ENCODE measurements around the gene PLA2G4D. TPM values are rescaled to one million over a fixed set of nuclear protein-coding genes. Genes with fewer than 3 reads are reported as not detected.

Gene PLA2G4D
- total RNA-seq, 2 donors from 2014 or later, result not detected

DNA sequence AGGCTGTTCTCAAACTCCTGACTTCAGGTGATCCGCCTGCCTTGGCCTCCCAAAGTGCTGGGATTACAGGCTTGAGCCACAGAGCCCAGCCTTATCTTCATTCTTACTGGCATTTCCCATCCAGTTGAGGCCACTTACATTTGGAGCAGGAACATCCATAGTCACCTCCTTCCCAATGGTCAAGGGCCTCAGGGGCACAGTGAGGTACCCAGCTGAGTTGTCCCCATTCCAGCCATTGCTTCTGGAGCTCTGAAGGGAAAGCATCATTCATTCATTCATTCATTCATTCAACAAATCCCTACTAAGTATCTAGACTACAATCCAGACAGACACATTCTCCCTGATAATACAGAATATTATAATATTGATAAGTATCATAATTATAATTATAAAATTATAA is 12.2 kb downstream of the PLA2G4D start:
- no peak for ATAC-seq
- intact Hi-C loops (cut with DNase I), result no loop called here
- DNase-seq, result no peak

GRCh38 chr15:42080919-42081830 is 13.2 kb downstream of the PLA2G4D start:
- DNase-seq, result no peak
- intact Hi-C loops (cut with DNase I), result no loop called here
- no peak for ATAC-seq

- intact Hi-C loops (cut with DNase I), result no loop called here
- DNase-seq, result no peak
- ATAC-seq, result peak in 1 of 2 donors; percentile 51
Measured at GRCh38 chr15:42080186-42080918, 14.0 kb downstream of the PLA2G4D start.

DNA sequence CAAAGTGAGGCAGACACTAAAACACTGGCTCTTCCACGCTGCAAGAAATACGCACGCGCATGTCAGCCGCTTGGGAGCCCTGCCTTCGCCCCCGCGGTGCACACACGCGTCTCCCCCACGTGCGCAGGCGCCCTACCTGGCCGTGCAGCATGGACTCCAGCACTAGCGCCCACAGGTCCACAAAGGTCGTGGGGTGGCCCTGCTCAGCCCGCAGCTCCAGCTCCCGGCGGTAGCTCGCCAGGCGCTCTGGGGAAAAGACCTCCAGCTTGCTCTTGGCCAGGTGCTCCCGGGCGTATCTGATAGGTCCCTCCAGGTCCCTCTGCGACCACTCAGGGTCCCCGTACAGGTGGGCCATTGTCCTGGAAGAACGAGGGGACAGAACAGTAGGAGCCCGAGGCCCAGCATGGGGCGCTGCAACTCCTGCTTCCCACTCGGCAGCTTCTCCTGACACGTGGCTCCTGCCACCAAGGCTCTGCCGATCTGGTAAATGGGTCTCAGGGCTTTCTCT is 14.9 kb downstream of the PLA2G4D start:
- intact Hi-C loops (cut with DNase I), result no loop called here
- ATAC-seq (no peak), DNase-seq (no peak)

DNA sequence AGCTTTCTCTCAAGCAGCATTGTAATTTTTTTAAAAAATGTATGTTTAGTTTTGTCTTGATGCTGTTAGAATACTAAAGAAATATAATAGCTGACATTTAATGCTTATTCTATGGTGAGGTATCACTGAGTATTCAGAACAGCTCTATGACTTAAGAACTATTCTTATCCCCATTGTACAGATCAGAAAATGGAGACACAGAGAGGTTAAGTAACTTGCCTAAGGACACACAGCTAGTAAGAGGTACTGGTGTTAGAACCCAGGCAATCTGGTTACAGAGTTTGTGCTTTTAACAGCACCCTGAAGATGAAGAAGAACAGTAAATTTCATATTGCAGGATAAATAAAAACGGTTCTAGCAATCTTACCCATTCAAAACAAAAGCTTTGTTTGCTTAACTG is 15.5 kb downstream of the PLA2G4D start:
- ATAC-seq (no peak), DNase-seq (no peak)
- intact Hi-C loops (cut with DNase I), result no loop called here

DNA sequence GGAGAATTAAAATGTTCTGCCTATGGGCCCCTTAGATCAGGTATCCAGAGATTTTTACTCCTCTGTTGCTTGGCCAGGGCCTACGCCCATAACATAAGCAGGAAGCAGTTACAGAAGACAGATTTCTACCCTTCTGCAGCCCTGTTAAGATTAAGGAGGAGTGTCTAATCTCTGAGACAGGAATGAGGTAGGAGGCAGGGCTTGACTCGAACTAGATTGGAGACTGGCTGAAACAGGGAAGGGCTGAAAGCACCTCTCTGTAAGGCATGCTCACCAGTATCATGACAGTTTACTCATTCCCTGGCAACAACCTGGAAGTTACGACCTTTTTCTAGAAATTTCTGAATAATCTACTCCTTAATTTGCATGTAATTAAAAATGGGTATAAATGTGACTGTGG is 16.7 kb downstream of the PLA2G4D start:
- ATAC-seq (peak; percentile 15 to 54), DNase-seq (no peak)
- intact Hi-C loops (cut with DNase I), result no loop called here

GRCh38 chr15:42073418-42073817 is 20.9 kb downstream of the PLA2G4D start:
- ATAC-seq (no peak), DNase-seq (no peak)
- intact Hi-C loops (cut with DNase I), result no loop called here

DNA sequence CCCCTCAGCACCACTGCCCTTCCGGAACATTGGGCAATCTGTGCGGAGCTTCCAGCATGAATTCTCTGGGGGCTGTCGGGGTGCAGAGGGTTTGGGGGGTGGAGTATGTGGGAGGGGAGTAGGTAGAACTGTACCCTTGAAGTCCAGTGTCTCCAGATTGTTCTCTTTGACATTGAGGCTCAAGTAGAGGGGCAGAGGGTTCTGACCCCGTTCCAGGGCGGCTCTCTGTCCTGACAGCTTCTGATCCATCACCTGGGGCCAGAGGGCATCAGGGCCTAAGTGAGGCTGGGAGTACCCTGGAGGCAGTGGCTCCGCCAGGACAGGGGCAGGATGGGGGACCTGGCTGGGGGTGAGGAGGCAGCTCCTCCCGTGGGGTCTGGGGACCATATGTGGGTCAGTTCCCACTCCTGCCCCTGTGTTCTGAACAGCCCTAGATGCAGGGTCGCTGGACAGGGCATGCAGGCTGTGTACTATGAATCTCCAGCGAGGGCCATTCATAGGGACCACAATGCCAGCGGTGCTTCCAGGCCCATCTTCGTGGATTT is 22.1 kb downstream of the PLA2G4D start:
- intact Hi-C loops (cut with DNase I), result no loop called here
- ATAC-seq (no peak), DNase-seq (no peak)

DNA sequence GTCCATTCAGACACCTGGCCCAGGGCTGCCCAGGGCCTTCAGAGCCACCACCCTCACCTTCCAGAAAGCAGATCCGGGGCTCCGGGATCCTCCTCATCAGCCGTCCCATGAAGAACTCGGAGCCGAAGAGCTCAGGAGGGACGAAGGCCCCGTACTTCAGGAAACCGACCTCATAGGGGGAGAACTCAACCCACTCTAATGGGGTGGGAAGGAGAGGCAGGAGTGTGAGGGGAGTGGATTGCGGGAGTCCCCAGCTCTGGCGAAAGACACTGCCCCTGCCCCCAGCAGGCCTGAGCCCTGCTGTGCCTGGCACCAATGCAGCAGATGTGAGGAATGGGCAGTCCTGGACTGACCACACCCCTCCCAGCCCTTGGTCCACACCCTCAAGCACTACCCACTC is 22.6 kb downstream of the PLA2G4D start:
- intact Hi-C loops (cut with DNase I), result no loop called here
- DNase-seq (no peak), ATAC-seq (no peak)

GRCh38 chr15:42070976-42071350 is 23.4 kb downstream of the PLA2G4D start:
- DNase-seq, result no peak
- intact Hi-C loops (cut with DNase I), result no loop called here
- ATAC-seq, result no peak

GRCh38 chr15:42070279-42070975 is 23.9 kb downstream of the PLA2G4D start:
- no peak for DNase-seq
- ATAC-seq, result no peak
- intact Hi-C loops (cut with DNase I), result no loop called here

- DNase-seq (no peak), ATAC-seq (no peak)
- intact Hi-C loops (cut with DNase I), result loop anchor here (5.0 kb wide), 1 partner anchor 68 kb away; no protein-coding TSS in a partner anchor
Measured at GRCh38 chr15:42069496-42070278, 24.7 kb downstream of the PLA2G4D start.

DNA sequence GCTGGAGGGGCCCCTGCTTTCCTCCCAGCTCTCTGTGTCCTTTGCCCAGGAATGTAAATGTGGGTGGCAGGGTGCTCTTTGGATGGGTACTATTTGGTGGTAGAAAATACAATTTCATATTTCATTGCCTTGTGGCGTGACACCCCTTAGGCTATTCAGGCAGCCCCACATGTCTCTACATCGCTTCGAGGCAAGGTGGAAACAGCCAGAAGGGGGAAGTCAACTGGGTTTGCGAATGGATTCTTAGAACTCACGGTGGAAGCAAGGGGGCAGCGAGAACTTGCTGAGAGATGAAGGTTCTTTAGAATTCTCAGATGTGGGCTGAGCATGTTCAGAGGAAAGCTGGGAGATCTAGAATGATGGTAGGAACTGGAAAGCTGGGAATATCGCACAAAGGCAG is 25.3 kb downstream of the PLA2G4D start:
- ATAC-seq, result no peak
- intact Hi-C loops (cut with DNase I), result loop anchor here (5.0 kb wide), 1 partner anchor 68 kb away; no protein-coding TSS in a partner anchor
- no peak for DNase-seq

- no peak for DNase-seq
- no peak for ATAC-seq
- intact Hi-C loops (cut with DNase I), result loop anchor here (5.0 kb wide), 1 partner anchor 69 kb away; no protein-coding TSS in a partner anchor
Measured at GRCh38 chr15:42068601-42069000, 25.8 kb downstream of the PLA2G4D start.

DNA sequence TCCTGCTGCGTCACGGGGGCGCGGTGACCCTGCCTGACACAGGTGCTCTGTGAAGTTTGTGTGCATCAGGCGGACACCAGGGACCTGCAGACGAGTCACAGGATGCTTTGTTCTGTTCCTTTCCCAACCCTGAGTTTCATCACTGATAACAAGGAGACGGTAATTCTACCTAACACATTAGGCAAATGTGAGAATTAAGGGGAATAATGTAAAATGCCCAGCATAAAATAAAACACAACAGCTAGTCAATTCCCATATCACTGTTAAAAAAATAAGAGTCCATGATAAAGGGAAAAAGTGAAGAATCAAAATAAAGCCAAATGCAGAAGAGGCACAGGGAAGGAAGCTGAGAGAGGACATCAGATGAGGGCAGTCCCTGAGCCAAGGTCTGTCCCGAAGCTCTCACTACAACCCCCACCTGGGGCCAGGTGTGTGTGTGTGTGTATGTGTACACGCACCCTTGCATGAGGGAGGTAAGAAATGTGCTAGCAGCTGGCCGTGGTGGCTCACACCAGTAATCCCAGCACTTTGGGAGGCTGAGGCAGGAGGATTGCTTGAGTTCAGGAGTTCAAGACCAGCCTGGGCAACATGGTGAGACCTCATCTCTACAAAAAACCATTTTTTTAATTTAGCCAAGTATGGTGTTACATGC is 27.5 kb downstream of the PLA2G4D start:
- DNase-seq (no peak), ATAC-seq (no peak)
- intact Hi-C loops (cut with DNase I), result loop anchor here (1.0 to 5.0 kb wide), 2 partner anchors 17 to 70 kb away; no protein-coding TSS in a partner anchor

GRCh38 chr15:42065468-42065867 is 28.9 kb downstream of the PLA2G4D start:
- ATAC-seq (no peak), DNase-seq (no peak)
- intact Hi-C loops (cut with DNase I), result loop anchor here (5.0 kb wide), 1 partner anchor 72 kb away; no protein-coding TSS in a partner anchor

GRCh38 chr15:42065033-42065432 is 29.3 kb downstream of the PLA2G4D start:
- DNase-seq (no peak), ATAC-seq (peak; percentile 16 to 21)
- intact Hi-C loops (cut with DNase I), result loop anchor here (5.0 kb wide), 1 partner anchor 72 kb away; no protein-coding TSS in a partner anchor

DNA sequence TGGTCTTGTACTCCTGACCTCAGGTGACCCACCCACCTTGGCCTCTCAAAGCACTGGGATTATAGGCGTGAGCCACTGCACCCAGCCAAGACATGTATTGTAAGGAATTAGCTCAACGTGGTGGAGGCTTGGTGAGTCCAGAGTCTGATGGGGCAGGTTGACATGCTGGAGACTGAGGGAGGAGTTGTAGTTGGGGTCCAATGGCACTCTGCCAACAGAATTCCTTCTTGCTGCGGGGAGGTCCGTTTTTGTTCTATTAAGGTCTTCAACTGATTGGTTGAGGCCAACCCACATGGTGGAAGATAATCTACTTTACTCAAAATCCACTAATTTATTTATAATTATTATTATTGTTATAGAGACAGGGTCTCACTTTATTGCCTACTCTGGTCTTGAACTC is 30.1 kb downstream of the PLA2G4D start:
- intact Hi-C loops (cut with DNase I), result no loop called here
- ATAC-seq, result no peak

More for the DNA sequence above, 30.1 kb downstream of the PLA2G4D start:
- no peak for DNase-seq

All from left cardiac atrium (tissue), 4 donors.